CD4-positive, CD25-positive, alpha-beta regulatory T cell (primary cell): ENCODE results near the gene AEBP1. TPM values are rescaled to one million over a fixed set of nuclear protein-coding genes. Genes with fewer than 3 reads are reported as not detected.

Experiments
- ATAC-seq, 2 donors: fragments of 150-1000 bp; cut with Tn5 transposase; one replicate each; pipeline ENCODE4 v1.10.0; 2021; ENCODE audit warnings: low read depth in 2 of 2, moderate number of reproducible peaks in 2 of 2, moderate library complexity in 1 of 2
- DNase-seq, 3 donors: peaks; one replicate each; pipeline versions ENCODE4 v3.0.0 to v3.0.0-alpha.2; 2012 to 2022; ENCODE audit warnings: mixed read lengths in 1 of 3
- H3K27ac ChIP-seq: one replicate; pipeline ENCODE4 v1.7.0; 2013; ENCODE audit warnings: mild to moderate bottlenecking, low read length; ENCODE audit not compliant: insufficient read depth, poor library complexity, severe bottlenecking
- H3K27me3 ChIP-seq: one replicate; pipeline ENCODE4 v1.7.0; 2013; ENCODE audit warnings: low read length; ENCODE audit not compliant: control insufficient read depth, insufficient read depth
- H3K36me3 ChIP-seq: one replicate; pipeline ENCODE4 v1.7.0; 2013; ENCODE audit warnings: mild to moderate bottlenecking, low read length, moderate library complexity; ENCODE audit not compliant: control insufficient read depth, insufficient read depth
- H3K4me1 ChIP-seq: 2 replicates; pipeline ENCODE4 v1.7.0; 2013; ENCODE audit warnings: mild to moderate bottlenecking, low read length; ENCODE audit not compliant: insufficient read depth, control insufficient read depth, poor library complexity, severe bottlenecking
- H3K4me3 ChIP-seq: one replicate; pipeline ENCODE4 v1.7.0; 2013; ENCODE audit warnings: low read depth, mild to moderate bottlenecking, low read length, moderate library complexity
- H3K9me3 ChIP-seq, 2 experiments: 1 replicate in 1 of 2; 2 replicates in 1 of 2; pipeline ENCODE4 v1.7.0; 2013; ENCODE audit warnings: low read length in 2 of 2, mild to moderate bottlenecking in 1 of 2, moderate library complexity in 1 of 2; ENCODE audit not compliant: control insufficient read depth in 2 of 2
- H3K27ac Mint-ChIP-seq, 3 donors: one replicate each; pipeline ENCODE4 v1.8.0; 2020 to 2022; ENCODE audit warnings: mild to moderate bottlenecking in 3 of 3, mixed read lengths in 3 of 3, moderate library complexity in 2 of 3
- H3K27me3 Mint-ChIP-seq: one replicate; pipeline ENCODE4 v1.8.0; 2022; ENCODE audit warnings: mild to moderate bottlenecking, mixed read lengths
- H3K36me3 Mint-ChIP-seq: one replicate; pipeline ENCODE4 v1.8.0; 2020; ENCODE audit warnings: mixed read lengths
- H3K4me1 Mint-ChIP-seq, 4 donors: one replicate each; pipeline ENCODE4 v1.8.0; 2020 to 2022; ENCODE audit warnings: mixed read lengths in 4 of 4, mild to moderate bottlenecking in 1 of 4
- H3K4me3 Mint-ChIP-seq, 4 donors: one replicate each; pipeline ENCODE4 v1.8.0; 2020 to 2022; ENCODE audit warnings: mild to moderate bottlenecking in 4 of 4, mixed read lengths in 4 of 4, moderate library complexity in 3 of 4
- H3K9me3 Mint-ChIP-seq, 7 donors: one replicate each; pipeline ENCODE4 v1.8.0; 2020 to 2022; ENCODE audit warnings: mixed read lengths in 7 of 7, mild to moderate bottlenecking in 3 of 7, moderate library complexity in 2 of 7
- polyA plus RNA-seq, 4 donors: library from polyadenylated mRNA; unstranded; fragments of 300-500 nt; fragmentation: Illumina TruSeq; gene quantifications; one replicate each; pipeline ENCODE4 v1.2.3, GENCODE V29; 2021
- total RNA-seq: library from RNA; stranded (reverse); gene quantifications from one replicate; pipeline ENCODE4 v1.2.3, GENCODE V29; 2022

AEBP1 gene
- total RNA-seq: 4.1 TPM
- polyA plus RNA-seq: 1 to 10 TPM in 1 of 4 donors, under 1 TPM in 3; 0.51 to 1.7 (median 0.89) TPM

DNA sequence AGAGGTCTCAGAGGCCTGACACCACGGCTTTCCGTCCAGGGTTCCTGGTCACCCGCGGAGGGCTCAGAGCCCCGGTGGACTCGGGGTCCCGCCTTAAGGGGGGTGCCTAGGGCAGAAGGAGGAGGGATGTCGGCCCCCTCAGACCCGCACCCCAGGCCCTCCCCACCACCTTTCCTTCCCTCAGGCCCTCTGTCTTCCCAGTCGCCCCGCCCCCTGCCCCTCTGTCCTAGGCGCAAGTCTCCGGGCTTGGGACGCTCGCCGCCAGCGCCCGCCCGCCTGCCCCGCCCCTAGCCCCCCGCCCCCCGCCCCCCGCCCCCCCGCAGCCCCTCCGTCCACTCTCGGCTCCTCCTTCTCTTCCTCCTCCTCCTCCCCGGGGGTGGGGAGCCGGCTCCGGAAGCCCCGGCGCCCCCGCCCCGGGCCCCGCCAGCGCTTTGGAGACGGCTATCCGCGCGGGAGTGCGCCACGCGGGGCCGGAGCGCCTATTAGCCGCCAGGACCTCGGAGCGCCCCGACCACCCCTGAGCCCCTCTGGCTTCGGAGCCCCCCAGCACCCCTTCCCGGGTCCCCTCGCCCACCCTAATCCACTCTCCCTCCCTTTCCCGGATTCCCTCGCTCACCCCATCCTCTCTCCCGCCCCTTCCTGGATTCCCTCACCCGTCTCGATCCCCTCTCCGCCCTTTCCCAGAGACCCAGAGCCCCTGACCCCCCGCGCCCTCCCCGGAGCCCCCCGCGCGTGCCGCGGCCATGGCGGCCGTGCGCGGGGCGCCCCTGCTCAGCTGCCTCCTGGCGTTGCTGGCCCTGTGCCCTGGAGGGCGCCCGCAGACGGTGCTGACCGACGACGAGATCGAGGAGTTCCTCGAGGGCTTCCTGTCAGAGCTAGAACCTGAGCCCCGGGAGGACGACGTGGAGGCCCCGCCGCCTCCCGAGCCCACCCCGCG is at the start of gene AEBP1:
Gene AEBP1, plus strand, starts transcription at position 423 of the 937 bp plus-strand sequence. Its CDS starts 321 bp downstream, at position 744.
- Mint-ChIP-seq H3K9me3 (peaks cover 0 to 1% (median 0%) of the 10 kb centered on the region in 7 donors), H3K27ac (peak within 1 kb of the TSS in 1 of 3 donors; percentile 84), H3K27me3 (peaks cover 12% of the 10 kb centered on the region), H3K36me3 (no peaks in the 10 kb centered on the region), H3K4me3 (peak within 1 kb of the TSS; percentile 52 to 84 (median 74)), H3K4me1 (peaks cover 0 to 19% (median 4%) of the 10 kb centered on the region in 4 donors)
- Histone ChIP-seq H3K27ac (no peak within 1 kb of the TSS), H3K9me3 (no peaks in the 10 kb centered on the region), H3K4me3 (no peak within 1 kb of the TSS), H3K27me3 (peaks cover 4% of the 10 kb centered on the region), H3K4me1 (peaks cover 10% of the 10 kb centered on the region), H3K36me3 (no peaks in the 10 kb centered on the region)
- DNase-seq: peak in 2 of 3 donors; percentile 21 to 30
- ATAC-seq: peak; percentile 38 to 46

DNA sequence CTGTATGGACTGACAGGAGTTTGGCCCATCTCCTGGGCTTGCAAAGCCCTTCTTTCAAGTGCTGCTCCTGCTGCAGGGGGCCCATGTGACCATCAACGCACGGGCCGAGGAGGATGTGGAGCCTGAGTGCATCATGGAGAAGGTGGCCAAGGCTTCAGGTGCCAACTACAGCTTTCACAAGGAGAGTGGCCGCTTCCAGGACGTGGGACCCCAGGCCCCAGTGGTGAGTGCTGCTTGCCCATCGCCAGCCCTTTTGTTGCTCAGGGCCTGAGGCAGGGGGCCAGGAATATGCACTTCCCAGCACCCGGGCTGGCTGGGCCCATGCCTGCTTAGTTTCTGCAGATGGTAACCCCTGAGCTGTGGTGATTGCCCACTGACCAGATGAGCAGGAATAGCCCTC is 47.5 kb upstream of the AEBP1 start:
- Histone ChIP-seq H3K9me3 (no peaks in the 10 kb centered on the region), H3K27me3 (no peaks in the 10 kb centered on the region), H3K4me1 (peaks cover 4% of the 10 kb centered on the region), H3K36me3 (peaks cover 92% of the 10 kb centered on the region), H3K4me3 (no peak overlapping the region), H3K27ac (no peak overlapping the region)
- no peak for ATAC-seq
- DNase-seq: no peak
- Mint-ChIP-seq H3K4me3 (no peak overlapping the region), H3K4me1 (peaks cover 0 to 32% (median 18%) of the 10 kb centered on the region in 4 donors), H3K27ac (peak overlapping the region in 1 of 3 donors; percentile 32), H3K9me3 (peaks cover 0 to 2% (median 0%) of the 10 kb centered on the region in 7 donors), H3K36me3 (peaks cover 43% of the 10 kb centered on the region), H3K27me3 (no peaks in the 10 kb centered on the region)

DNA sequence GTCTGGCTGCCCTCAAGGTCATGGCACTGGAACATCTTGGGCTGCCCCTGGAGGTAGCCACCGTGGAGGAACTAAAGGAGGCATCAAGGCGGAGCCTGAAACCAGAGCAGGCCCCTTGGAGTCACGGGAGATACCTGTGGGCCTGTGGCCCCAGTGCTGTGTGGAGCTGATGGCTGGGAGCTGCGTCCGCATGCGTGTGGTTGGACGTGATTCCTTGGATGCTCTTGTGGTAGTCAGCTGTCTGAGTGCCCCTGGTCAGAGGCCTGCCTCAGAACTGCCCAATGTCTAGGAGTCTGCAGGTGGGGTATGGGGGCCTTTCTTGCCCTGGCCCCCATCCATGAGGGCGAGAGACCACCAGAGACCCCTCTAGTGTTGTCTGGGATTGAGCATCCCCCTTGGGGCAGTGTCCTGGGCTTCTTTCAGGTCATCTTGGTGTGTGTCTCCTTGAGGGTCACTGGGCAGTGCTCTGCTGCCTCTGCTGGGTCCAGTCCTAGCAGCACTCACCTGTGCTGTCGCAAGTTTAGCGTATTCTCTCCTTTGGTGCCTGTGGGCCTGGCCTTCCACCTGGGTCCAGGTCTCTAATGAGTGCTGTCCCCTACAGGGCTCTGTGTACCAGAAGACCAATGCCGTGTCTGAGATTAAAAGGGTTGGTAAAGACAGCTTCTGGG is 46.8 kb upstream of the AEBP1 start:
- Mint-ChIP-seq H3K36me3 (peaks cover 39% of the 10 kb centered on the region), H3K27ac (peak overlapping the region in 2 of 3 donors; percentile 49 to 60), H3K9me3 (peaks cover 0 to 2% (median 0%) of the 10 kb centered on the region in 7 donors), H3K4me1 (peaks cover 0 to 25% (median 14%) of the 10 kb centered on the region in 4 donors), H3K4me3 (no peak overlapping the region), H3K27me3 (no peaks in the 10 kb centered on the region)
- H3K36me3 ChIP-seq: peaks cover 88% of the 10 kb centered on the region
- no peak for ATAC-seq
- no peaks in the 10 kb centered on the region for H3K9me3 ChIP-seq
- no peaks in the 10 kb centered on the region for H3K4me1 ChIP-seq
- no peak for DNase-seq
- H3K27me3 ChIP-seq: no peaks in the 10 kb centered on the region
- H3K27ac ChIP-seq: no peak overlapping the region
- H3K4me3 ChIP-seq: no peak overlapping the region

- H3K4me1 Mint-ChIP-seq: peaks cover 0 to 17% (median 14%) of the 10 kb centered on the region in 4 donors
- H3K27ac ChIP-seq: no peak overlapping the region
- no peak overlapping the region for H3K4me3 Mint-ChIP-seq
Measured at GRCh38 chr7:44057849-44058758, 46.0 kb upstream of the AEBP1 start.

GRCh38 chr7:44058759-44059218 is 45.4 kb upstream of the AEBP1 start:
- peaks cover 77% of the 10 kb centered on the region for H3K36me3 ChIP-seq
- peak overlapping the region in 1 of 3 donors; percentile 74 for H3K27ac Mint-ChIP-seq
- no peak for DNase-seq
- no peaks in the 10 kb centered on the region for H3K9me3 ChIP-seq
- no peaks in the 10 kb centered on the region for H3K27me3 ChIP-seq
- peaks cover 0 to 17% (median 14%) of the 10 kb centered on the region in 4 donors for H3K4me1 Mint-ChIP-seq
- no peaks in the 10 kb centered on the region for H3K27me3 Mint-ChIP-seq
- no peak for ATAC-seq
- no peaks in the 10 kb centered on the region for H3K4me1 ChIP-seq
- no peak overlapping the region for H3K4me3 ChIP-seq
- no peak overlapping the region for H3K4me3 Mint-ChIP-seq
- H3K9me3 Mint-ChIP-seq: peaks cover 0 to 2% (median 0%) of the 10 kb centered on the region in 7 donors
- H3K36me3 Mint-ChIP-seq: peaks cover 34% of the 10 kb centered on the region
- no peak overlapping the region for H3K27ac ChIP-seq

More at GRCh38 chr7:44057849-44058758, 46.0 kb upstream of the AEBP1 start:
- Histone ChIP-seq H3K9me3 (no peaks in the 10 kb centered on the region), H3K36me3 (peaks cover 81% of the 10 kb centered on the region), H3K4me3 (no peak overlapping the region), H3K4me1 (no peaks in the 10 kb centered on the region), H3K27me3 (no peaks in the 10 kb centered on the region)
- Mint-ChIP-seq H3K36me3 (peaks cover 35% of the 10 kb centered on the region), H3K27ac (peak overlapping the region in 2 of 3 donors; percentile 49 to 74), H3K27me3 (no peaks in the 10 kb centered on the region), H3K9me3 (peaks cover 0 to 2% (median 0%) of the 10 kb centered on the region in 7 donors)
- DNase-seq (no peak), ATAC-seq (no peak)

DNA sequence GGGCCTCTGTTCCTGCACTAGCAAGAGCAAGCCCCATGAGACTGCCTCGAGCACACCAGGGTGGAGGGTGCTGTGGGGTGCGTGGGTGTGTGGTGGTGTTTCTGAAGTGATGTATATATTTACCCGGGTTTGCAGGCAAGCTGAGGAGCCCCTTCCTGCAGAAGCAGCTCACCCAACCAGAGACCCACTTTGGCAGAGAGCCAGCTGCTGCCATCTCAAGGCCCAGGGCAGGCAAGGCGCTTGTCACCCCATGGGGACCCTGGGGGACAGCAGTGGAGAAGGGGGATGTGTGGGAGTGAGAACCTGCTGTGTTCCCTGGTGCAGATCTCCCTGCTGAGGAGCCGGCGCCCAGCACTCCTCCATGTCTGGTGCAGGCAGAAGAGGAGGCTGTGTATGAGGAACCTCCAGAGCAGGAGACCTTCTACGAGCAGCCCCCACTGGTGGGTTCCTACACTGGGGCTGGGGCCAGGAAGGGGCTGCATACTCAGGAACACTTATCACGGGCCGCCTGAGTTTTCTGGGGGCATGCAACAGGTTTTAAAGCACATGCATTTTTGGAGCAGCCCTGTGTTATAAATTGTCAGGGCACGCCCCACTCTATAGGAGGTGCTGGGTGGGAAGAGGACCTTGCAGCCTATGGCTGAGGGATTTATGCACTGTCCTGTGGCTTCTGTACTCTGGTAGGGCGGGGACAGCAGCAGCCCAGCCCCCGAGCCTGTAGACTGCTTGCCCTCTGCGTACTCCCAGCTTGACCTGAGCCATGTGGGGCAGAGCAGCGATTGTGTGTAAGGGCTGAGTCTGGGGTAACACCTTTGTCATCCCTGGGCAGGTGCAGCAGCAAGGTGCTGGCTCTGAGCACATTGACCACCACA is 44.7 kb upstream of the AEBP1 start:
- ATAC-seq: no peak
- Histone ChIP-seq H3K9me3 (no peaks in the 10 kb centered on the region), H3K36me3 (peaks cover 71% of the 10 kb centered on the region), H3K27ac (no peak overlapping the region), H3K4me1 (no peaks in the 10 kb centered on the region), H3K4me3 (no peak overlapping the region), H3K27me3 (no peaks in the 10 kb centered on the region)
- H3K27ac Mint-ChIP-seq: no peak overlapping the region
- no peak for DNase-seq
- H3K9me3 Mint-ChIP-seq: peaks cover 0 to 2% (median 0%) of the 10 kb centered on the region in 7 donors
- H3K36me3 Mint-ChIP-seq: peaks cover 30% of the 10 kb centered on the region
- no peak overlapping the region for H3K4me3 Mint-ChIP-seq
- H3K27me3 Mint-ChIP-seq: no peaks in the 10 kb centered on the region
- H3K4me1 Mint-ChIP-seq: peaks cover 0 to 17% (median 14%) of the 10 kb centered on the region in 4 donors
